Uterus (tissue), 2 donors: ENCODE measurements around the gene PLA2G15.

Source experiments
- POLR2A ChIP-seq, 2 donors: fragments of 450-650 bp; IDR thresholded peaks; one replicate each; pipeline ENCODE4 v1.6.1; 2016; ENCODE audit warnings: antibody characterized with exemption in 2 of 2, mild to moderate bottlenecking in 1 of 2, moderate library complexity in 1 of 2
- TF ChIP-seq, protein P1 (sequence below), 4 experiments: fragments of 200-600 bp in 2 of 4; fragments of 450-650 bp in 2 of 4; sonication (generic) in 2 of 4; IDR thresholded peaks; one replicate each; pipeline ENCODE4 v1.5.1; 2016 to 2019; ENCODE audit warnings: antibody characterized with exemption in 4 of 4, mild to moderate bottlenecking in 2 of 4, moderate library complexity in 1 of 4

DNA sequence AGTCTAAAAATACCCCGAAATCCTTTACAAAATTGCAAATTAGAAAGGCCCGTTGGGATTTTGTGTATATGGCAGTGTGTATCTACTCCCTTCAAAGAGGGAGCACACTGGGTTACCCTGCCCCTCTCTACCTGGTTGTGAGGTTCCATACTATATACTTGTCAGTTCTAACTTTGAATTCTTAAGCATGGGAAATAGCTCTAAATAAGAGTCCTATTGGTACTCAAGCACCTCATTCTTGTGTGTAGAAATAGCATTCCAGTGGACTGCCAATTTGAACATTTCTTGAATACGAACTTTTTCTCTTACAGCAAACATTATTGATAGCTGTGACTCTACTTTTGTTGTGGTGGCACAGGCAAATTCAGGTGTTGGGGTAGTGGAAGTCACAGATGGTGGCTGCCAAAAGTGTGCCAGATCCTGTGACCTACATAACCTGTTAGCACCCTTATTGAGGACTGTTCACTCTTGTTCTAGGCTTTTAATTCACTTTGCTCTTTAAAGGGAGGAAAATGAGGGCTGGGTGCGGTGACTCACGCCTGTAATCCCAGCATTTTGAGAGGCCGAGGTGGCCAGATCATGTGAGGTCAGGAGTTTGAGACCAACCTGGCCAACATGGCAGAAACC, 25.3 kb upstream of the PLA2G15 start:
- no peak for TF ChIP-seq POLR2A (IDR thresholded peaks at IDR 0.05)
- TF ChIP-seq, protein P1, sequence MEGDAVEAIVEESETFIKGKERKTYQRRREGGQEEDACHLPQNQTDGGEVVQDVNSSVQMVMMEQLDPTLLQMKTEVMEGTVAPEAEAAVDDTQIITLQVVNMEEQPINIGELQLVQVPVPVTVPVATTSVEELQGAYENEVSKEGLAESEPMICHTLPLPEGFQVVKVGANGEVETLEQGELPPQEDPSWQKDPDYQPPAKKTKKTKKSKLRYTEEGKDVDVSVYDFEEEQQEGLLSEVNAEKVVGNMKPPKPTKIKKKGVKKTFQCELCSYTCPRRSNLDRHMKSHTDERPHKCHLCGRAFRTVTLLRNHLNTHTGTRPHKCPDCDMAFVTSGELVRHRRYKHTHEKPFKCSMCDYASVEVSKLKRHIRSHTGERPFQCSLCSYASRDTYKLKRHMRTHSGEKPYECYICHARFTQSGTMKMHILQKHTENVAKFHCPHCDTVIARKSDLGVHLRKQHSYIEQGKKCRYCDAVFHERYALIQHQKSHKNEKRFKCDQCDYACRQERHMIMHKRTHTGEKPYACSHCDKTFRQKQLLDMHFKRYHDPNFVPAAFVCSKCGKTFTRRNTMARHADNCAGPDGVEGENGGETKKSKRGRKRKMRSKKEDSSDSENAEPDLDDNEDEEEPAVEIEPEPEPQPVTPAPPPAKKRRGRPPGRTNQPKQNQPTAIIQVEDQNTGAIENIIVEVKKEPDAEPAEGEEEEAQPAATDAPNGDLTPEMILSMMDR (IDR thresholded peaks at IDR 0.05): no peak
